ENCODE measurements around the gene BPIFB1. TPM values are rescaled to one million over a fixed set of nuclear protein-coding genes. Genes with fewer than 3 reads are reported as not detected.

Gene BPIFB1
- total and polyA plus RNA-seq, 10 of the 15 experiments (the other 5 are each of a cell fraction or from before 2014, with no cell fraction given), result 0.13 TPM; not detected in 9

- Histone ChIP-seq H3K27me3 (replicated peaks in 1 of 2; ENCODE audit: control insufficient read depth in 2 of 2, insufficient read depth in 2 of 2, low read length in 1 of 2) (peaks cover 6 to 10% of the 10 kb centered on the region in 2 experiments; a peak in 3 of 4 replicates), H3K27ac (ENCODE audit: control insufficient read depth, insufficient read depth) (no peak overlapping the region), H3K36me3 (ENCODE audit: control insufficient read depth in 2 of 2, insufficient read depth in 2 of 2, low read length in 1 of 2) (no peaks in the 10 kb centered on the region), H4K20me1 (ENCODE audit: control insufficient read depth, insufficient read depth) (no peaks in the 10 kb centered on the region), H3K9ac (ENCODE audit: control insufficient read depth, insufficient read depth, low read length) (no peak overlapping the region), H3K79me2 (ENCODE audit: control insufficient read depth, insufficient read depth, low read length) (no peaks in the 10 kb centered on the region), H3K9me3 (replicated peaks; ENCODE audit: control insufficient read depth, insufficient read depth, low read length) (no peaks in the 10 kb centered on the region), H2AFZ (ENCODE audit: control insufficient read depth, low read depth, low read length) (no peak overlapping the region), H3K4me1 (ENCODE audit: control insufficient read depth, insufficient read depth, low read length) (no peaks in the 10 kb centered on the region), H3K4me3 (no peak overlapping the region), H3K4me2 (ENCODE audit: control insufficient read depth, insufficient read depth) (no peak overlapping the region)
- intact Hi-C loops (cut with micrococcal nuclease; ENCODE audit: unreplicated experiment), result no loop called here
- 20% methylated on average over 10 of the region's 10 CpGs for WGBS (ENCODE audit: insufficient coverage, insufficient replicate concordance, low lambda C conversion rate, missing lambda C conversion rate)
- BruUV-seq (replicated peaks), result no TSS peak
- ChIA-PET SMC1A (ENCODE audit: uncharacterized antibody, unreplicated experiment) (no interaction called here), RAD21 (ENCODE audit: unreplicated experiment) (no interaction called here), CTCF (no interaction called here), POLR2A (no interaction called here)
- TF ChIP-seq SUPT20H (IDR thresholded peaks at IDR 0.05; ENCODE audit: borderline replicate concordance, control insufficient read depth, low read depth, low read length) (no peak), ASH2L (IDR thresholded peaks at IDR 0.05; ENCODE audit: borderline replicate concordance, low read depth) (no peak), E2F8 (IDR thresholded peaks at IDR 0.05; ENCODE audit: low read depth, partially characterized antibody) (no peak), USF2 (IDR thresholded peaks at IDR 0.05; ENCODE audit: borderline replicate concordance, low read depth, low read length) (no peak), RELB (IDR thresholded peaks at IDR 0.05; ENCODE audit: low read depth) (no peak), PAX5 (IDR thresholded peaks at IDR 0.05; ENCODE audit: borderline replicate concordance, low read depth, low read length) (no peak), ZNF24 (IDR thresholded peaks at IDR 0.05) (no peak), ZNF217 (IDR thresholded peaks at IDR 0.05) (no peak)
- in situ Hi-C loops (cut with MboI), result no loop called here
- no peak for DNase-seq (ENCODE audit: low read depth, low spot score)
- FAIRE-seq, result no peak
- no peak for ATAC-seq
Measured at GRCh38 chr20:33320006-33320405, 37.0 kb downstream of the BPIFB1 start.
